HG03457 (cell line): ENCODE data around the gene SYCE3.

ENCODE experiments used
- ATAC-seq: cut with Tn5 transposase; IDR thresholded peaks from one replicate; pipeline ENCODE4 v1.9.1; 2021; ENCODE audit warnings: moderate number of reproducible peaks; ENCODE audit not compliant: unreplicated experiment

Gene SYCE3

GRCh38 chr22:50576806-50577696, 14.3 kb upstream of the SYCE3 start:
- no peak for ATAC-seq

GRCh38 chr22:50576070-50576469, 13.4 kb upstream of the SYCE3 start:
- ATAC-seq, result no peak

GRCh38 chr22:50575426-50575941, 12.8 kb upstream of the SYCE3 start:
- ATAC-seq, result no peak

- ATAC-seq, result no peak
Observed at GRCh38 chr22:50574383-50574755, 11.7 kb upstream of the SYCE3 start.

GRCh38 chr22:50573491-50574382, 11.0 kb upstream of the SYCE3 start:
- ATAC-seq, result no peak

GRCh38 chr22:50572965-50573364, 10.2 kb upstream of the SYCE3 start:
- ATAC-seq, result no peak

GRCh38 chr22:50571264-50572175, 8.8 kb upstream of the SYCE3 start:
- no peak for ATAC-seq

GRCh38 chr22:50570861-50571260, 8.1 kb upstream of the SYCE3 start:
- ATAC-seq, result no peak

- ATAC-seq, result no peak
Observed at GRCh38 chr22:50569896-50570535, 7.3 kb upstream of the SYCE3 start.

GRCh38 chr22:50569041-50569459, 6.3 kb upstream of the SYCE3 start:
- no peak for ATAC-seq

- no peak for ATAC-seq
Observed at GRCh38 chr22:50568626-50569025, 5.9 kb upstream of the SYCE3 start.

- ATAC-seq, result no peak
Observed at GRCh38 chr22:50567721-50568252, 5.1 kb upstream of the SYCE3 start.

- no peak for ATAC-seq
Observed at GRCh38 chr22:50564289-50564688, 1.6 kb upstream of the SYCE3 start.

GRCh38 chr22:50563413-50564160, 868 bp upstream of the SYCE3 start:
- ATAC-seq, result no peak

- ATAC-seq, result no peak
Observed at GRCh38 chr22:50561401-50562358, 1.0 kb downstream of the SYCE3 start.

GRCh38 chr22:50560034-50560433, 2.7 kb downstream of the SYCE3 start:
- no peak for ATAC-seq

- no peak for ATAC-seq
Observed at GRCh38 chr22:50556703-50557102, 6.0 kb downstream of the SYCE3 start.

GRCh38 chr22:50553310-50553709, 9.4 kb downstream of the SYCE3 start:
- no peak for ATAC-seq
